Smooth muscle cell of the brain vasculature (primary cell): Measurements from ENCODE around the gene CCDC57.
"Not testable (repeated sequence)": the region's sequence is repeated elsewhere in the genome, so short reads cannot be mapped to it uniquely, and the experiment has no call there.

Source experiments
- DNase-seq: peaks from one replicate; pipeline ENCODE4 v3.0.0-alpha.2; 2012; ENCODE audit warnings: low read depth, low spot score

The CCDC57 gene

DNA sequence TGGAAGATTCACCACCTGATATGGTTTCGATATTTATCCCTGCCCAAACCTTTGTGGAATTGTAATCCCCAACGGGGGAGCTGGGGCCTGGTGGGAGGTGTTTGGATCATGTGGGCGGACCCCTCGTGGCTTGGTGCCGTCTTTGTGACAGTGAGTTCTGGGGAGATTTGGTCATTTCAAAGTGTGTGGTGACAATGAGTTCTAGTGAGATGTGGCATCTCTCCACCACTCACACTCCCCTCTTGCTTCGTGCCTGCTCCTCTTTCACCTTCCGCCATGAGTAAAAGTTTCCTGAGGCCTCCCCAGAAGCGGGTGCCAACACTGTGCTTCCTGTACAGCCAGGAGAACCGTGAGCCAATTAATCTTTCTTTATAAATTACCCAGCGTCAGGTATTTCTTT, 9.7 kb downstream of the CCDC57 start:
- DNase-seq = no peak

GRCh38 chr17:82201498-82201910, 11.1 kb downstream of the CCDC57 start:
- no peak for DNase-seq

DNA sequence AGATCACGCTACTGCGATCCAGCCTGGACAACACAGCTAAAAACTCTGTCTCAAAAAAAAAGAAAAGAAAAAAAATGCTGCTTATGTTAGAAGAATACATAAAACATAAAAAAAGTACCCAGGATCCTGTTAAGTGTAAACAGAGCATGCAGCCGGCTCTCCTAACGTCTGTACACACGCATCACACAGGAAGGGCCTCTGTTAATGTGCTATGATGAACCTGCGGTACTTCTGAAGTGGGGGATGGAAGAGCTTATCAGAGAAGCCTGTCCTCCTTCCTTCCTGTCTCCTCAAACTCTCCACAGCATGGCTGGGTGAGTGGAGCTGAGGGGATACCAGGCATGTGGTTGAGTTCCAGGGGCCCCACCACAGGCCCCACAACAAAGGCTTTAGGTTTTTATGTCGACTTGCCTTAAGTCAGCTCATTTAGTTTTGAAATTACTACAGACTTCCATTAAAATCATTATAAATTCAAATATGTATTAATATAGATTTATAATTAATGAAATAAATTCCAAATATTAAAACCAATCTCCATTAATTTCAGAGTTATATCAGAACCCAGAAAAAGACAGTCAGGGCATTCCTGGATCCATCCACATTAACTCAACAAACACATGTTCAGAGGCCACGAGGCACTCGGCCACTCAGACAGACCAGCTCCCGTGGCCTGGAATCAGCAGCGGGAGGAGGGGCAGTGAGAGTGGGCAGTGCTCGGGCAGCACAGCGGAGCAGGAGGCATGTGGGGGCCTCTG, 11.7 kb downstream of the CCDC57 start:
- DNase-seq = no peak

DNA sequence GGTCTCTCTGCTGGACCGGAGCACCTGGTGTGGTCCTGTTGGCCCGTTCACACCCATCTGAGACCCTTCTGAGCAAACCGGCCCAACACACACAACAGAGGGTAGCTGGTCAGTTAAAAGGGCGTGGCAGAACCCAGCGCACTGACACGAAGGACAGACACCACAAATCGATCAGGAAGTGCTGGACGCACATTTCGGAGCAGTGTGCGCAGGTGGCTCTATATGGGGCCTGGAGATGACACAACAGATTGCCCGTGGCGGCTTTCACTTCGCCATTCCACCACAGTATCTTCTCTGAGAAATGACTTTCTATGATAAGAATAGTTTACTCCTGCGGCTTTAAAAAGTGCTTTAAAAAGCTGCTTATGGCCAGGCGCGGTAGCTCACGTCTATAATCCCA, 12.5 kb downstream of the CCDC57 start:
- no peak for DNase-seq

GRCh38 chr17:82199496-82199895, 13.1 kb downstream of the CCDC57 start:
- DNase-seq = no peak

DNA sequence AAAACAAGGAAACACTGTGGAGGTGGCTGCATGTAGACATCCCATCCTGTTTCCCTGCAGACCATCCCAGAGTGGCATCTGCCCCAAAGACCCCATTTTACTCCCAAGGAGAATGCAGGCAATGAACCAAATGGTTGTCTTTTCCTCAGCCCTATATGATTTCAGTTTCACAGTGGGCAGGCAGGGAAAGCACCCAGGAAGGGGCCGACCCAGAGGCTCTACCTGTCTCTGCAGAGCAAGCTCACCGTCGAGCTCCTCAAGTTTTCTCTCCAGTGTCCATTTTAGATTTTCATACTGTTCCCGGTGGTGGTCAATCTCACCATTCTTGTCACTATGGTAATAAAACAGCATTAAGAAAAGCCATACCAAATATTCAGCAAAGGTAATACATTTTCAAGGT, 14.6 kb downstream of the CCDC57 start:
- DNase-seq = no peak

GRCh38 chr17:82195675-82196672, 16.7 kb downstream of the CCDC57 start:
- no peak for DNase-seq

- DNase-seq = no peak
These were observed 17.9 kb downstream of the CCDC57 start for GRCh38 chr17:82194765-82195164.

GRCh38 chr17:82193520-82194220, 19.0 kb downstream of the CCDC57 start:
- no peak for DNase-seq

- DNase-seq = not testable (repeated sequence)
These were observed 19.6 kb downstream of the CCDC57 start for GRCh38 chr17:82193050-82193449.

DNA sequence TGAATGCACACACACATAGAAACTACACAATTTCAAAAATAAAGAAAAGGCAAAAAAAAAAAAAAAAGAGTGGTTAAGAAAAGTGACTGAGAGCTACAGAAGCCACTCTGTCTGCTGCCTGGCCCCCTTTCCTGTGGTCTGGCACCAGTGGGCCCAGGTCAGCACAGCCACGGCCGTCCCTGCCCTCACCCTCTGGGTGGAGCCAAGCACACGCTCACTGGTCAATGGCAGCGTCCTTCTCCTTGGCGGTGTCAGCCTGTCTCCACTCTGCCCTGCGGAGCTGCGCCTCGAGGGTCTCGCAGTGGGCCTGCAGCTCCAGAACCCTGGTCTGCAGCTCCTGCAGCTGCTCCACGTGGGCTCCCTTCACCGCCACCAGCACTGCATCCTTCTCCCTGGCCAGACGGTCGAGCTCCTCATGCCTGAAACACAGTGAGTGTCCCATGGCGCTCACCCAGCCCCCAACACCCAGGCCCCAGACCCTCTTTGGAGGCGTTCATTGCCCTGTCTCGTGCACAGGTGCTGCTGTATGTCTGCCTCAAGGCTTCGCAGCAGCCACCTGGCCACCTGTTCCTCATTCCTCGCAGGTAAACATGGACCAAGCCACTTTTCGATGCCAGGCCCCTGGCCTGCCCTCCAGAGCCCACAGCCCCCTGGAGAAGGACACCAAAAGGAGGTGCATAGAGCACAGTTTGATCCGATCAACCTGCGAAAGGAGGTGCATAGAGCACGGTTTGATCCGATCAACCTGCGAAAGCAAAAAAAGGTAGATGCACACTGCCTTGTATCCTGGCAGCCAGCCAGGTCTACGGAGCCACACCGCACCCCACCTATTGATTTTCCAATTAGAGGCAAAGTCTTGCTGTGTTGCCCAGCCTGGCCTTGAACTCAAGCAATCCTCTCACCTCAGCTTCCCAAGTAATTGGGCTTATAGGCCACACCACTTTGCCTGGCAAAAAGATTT, 24.4 kb downstream of the CCDC57 start:
- no peak for DNase-seq

DNA sequence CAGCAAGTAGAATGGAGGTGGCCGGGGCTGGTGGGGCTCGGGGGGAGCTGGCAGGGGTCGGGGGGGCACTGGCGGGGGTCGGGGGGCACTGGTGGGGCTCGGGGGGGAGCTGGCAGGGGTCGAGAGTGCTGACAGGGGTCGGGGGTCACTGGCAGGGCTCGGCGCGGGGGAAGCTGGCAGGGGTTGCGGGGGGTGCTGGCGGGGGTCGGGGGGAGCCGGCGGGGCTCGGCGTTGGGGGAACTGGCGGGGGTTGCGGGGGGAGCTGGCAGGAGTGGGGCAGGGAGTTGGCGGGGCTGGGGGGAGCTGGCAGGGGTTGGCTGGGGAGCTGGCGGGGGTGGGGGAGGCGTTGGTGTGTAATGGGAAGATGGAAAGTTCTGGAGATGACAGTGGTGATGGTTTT, 25.1 kb downstream of the CCDC57 start:
- DNase-seq = no peak

GRCh38 chr17:82186221-82186620, 26.4 kb downstream of the CCDC57 start:
- no peak for DNase-seq

- no peak for DNase-seq
These were observed 27.9 kb downstream of the CCDC57 start for GRCh38 chr17:82184761-82185160.

DNA sequence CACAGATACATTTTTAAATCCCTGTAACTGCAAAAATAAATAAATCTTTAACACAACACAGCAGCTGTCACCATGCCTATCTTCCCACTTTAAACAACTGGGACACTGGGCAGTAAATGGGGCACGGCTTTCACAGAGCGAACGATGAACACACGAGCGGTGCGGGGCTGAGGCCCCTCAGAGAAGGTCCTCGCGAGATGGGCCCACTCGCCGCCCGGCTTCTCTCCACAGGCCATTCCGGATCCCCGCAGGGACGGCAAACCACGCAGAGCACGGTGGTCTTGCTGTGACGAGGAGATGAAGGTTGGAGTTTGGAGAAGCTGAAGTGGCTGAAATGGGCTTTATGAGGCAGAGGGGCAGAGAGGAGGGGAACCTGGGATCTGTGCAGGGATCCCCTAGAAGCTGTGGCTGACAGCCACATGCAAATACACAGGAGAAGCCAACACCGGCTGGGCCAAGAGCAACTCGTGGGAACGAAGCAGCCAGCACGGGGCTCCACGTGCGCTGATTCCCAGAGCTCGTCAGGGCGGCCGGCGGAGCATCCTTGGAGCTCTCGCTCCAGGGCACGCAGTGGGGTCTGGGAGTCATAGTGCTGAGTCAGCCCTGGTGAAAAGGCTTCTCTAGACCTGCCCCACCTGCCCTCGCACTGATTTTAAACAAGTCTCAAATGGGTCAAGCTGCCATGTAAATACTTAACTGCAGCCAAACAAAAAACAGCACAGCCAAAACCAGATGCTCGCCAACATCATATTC, 31.7 kb downstream of the CCDC57 start:
- no peak for DNase-seq

DNA sequence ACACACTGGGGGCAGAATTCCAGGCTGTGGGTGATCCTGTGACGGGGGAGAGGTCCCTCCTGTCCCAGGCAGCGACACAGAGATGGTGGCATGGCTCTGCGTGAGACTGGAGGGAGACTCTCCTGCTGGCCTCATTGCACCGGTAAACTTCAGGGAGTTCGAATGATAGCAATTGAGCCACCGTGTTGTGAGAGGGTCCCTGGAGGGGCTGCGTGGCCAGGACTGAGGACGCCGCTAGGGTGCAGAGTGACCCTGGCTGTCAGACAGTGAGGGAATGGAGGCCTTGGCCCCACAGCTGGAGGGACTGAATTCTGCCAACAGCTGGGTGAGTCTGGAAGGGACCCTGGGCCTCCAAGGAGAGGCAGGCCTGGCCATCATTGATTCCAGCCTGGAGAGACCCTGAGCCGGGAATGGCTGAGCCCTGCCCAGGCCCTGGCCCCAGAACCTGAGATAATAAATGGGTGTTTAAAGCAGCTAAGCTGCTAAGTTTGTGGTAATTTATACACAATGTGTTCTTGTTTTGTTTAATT, 32.6 kb downstream of the CCDC57 start:
- DNase-seq = no peak

DNA sequence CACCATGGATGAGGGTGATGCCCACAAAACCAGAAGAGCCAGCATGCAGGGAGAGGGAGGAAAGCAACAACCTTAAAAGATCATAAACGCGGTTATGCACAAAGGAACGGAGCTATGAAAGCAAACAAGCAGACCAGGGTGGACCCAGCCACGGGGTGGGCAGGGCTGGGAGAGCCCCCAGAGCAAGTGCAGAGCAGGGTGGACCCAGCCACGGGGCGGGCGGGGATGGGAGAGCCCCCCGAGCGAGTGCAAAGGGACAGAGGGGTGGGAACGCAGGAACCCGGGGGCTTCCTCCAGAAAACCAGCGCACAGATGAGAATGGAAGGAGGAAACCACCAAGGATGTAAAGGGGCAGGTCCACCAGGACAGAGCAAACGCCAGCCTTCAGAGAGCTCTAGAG, 33.2 kb downstream of the CCDC57 start:
- DNase-seq = no peak

- no peak for DNase-seq
These were observed 34.0 kb downstream of the CCDC57 start for GRCh38 chr17:82178499-82179261.
